Measurements from ENCODE around the gene SEC14L1. TPM values are rescaled to one million over a fixed set of nuclear protein-coding genes. Genes with fewer than 3 reads are reported as not detected.
A peak's percentile ranks its signal among the peaks of the same experiment; 100 is the strongest.

The SEC14L1 gene
- total RNA-seq, 1 donor from 2014 or later: 146 TPM

DNA sequence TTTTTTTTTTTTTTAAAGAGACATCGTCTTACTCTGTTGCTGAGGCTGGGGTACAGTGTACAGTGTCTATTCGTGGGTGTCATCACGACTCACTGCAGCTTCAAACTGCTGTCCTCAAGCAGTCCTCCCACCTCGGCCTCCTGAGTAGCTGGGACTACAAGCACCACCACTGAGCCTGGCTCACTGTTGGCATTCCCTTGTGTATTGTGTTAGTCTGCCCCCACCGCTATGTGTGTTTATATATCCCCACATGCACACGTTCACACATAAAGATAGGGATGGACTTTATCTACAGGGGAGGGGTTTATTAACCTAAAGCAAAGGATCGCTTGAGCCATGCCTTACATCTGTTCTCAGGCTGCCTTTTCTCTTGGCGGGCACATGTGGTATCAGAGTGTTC, 63.8 kb downstream of the SEC14L1 start:
- no peak overlapping the region for H3K27ac ChIP-seq
- TF ChIP-seq, protein P1, sequence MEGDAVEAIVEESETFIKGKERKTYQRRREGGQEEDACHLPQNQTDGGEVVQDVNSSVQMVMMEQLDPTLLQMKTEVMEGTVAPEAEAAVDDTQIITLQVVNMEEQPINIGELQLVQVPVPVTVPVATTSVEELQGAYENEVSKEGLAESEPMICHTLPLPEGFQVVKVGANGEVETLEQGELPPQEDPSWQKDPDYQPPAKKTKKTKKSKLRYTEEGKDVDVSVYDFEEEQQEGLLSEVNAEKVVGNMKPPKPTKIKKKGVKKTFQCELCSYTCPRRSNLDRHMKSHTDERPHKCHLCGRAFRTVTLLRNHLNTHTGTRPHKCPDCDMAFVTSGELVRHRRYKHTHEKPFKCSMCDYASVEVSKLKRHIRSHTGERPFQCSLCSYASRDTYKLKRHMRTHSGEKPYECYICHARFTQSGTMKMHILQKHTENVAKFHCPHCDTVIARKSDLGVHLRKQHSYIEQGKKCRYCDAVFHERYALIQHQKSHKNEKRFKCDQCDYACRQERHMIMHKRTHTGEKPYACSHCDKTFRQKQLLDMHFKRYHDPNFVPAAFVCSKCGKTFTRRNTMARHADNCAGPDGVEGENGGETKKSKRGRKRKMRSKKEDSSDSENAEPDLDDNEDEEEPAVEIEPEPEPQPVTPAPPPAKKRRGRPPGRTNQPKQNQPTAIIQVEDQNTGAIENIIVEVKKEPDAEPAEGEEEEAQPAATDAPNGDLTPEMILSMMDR (IDR thresholded peaks at IDR 0.05): no peak
- DNase-seq: no peak
- ATAC-seq: no peak
- H3K4me3 ChIP-seq: no peak overlapping the region
- H3K36me3 ChIP-seq: peaks cover 100% of the 10 kb centered on the region
- peaks cover 17% of the 10 kb centered on the region for H3K4me1 ChIP-seq
- no peaks in the 10 kb centered on the region for H3K9me3 ChIP-seq
- intact Hi-C loops (cut with DNase I): no loop called here
- H3K27me3 ChIP-seq (ENCODE audit: low read depth): no peaks in the 10 kb centered on the region

DNA sequence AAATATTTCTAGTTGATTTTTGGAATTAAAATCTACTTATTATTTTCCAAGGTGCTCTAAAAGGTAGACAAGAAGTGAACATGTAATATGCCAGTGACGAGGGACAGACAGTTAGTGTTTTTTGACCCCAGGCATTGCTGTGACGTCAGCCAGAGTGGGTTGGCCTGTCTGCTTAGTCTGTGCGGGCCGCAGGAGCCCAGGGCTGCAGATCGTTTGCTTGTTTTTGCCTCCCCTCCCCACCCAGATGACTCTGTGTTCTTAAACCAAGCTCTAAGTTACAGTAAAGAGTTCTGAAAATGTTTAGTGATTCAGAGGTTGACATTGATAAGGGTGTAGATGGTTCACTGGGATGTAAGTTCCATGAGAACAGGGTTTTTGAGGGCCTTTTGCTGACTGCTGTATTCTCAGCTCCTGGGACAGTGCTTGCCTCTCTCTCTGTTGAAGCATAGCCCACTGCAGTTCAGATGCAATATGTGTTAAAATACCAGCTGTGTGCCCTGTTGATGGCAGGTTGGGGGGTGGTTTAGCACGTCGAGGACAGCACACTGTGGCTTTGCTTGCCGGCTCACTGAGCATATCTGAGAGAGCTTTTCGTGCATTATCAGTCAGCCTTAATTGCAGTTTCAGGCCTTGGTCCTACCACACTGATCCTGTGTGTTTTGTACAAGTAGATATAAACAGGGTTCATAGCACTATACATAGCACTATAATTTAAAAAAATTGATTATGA, 64.8 kb downstream of the SEC14L1 start:
- Histone ChIP-seq H3K9me3 (no peaks in the 10 kb centered on the region), H3K4me1 (peaks cover 25% of the 10 kb centered on the region), H3K27ac (peak overlapping the region; percentile 54), H3K36me3 (peaks cover 100% of the 10 kb centered on the region), H3K4me3 (no peak overlapping the region), H3K27me3 (ENCODE audit: low read depth) (no peaks in the 10 kb centered on the region)
- intact Hi-C loops (cut with DNase I): no loop called here
- ATAC-seq (no peak), DNase-seq (no peak)
- TF ChIP-seq, protein P1 (IDR thresholded peaks at IDR 0.05): no peak

DNA sequence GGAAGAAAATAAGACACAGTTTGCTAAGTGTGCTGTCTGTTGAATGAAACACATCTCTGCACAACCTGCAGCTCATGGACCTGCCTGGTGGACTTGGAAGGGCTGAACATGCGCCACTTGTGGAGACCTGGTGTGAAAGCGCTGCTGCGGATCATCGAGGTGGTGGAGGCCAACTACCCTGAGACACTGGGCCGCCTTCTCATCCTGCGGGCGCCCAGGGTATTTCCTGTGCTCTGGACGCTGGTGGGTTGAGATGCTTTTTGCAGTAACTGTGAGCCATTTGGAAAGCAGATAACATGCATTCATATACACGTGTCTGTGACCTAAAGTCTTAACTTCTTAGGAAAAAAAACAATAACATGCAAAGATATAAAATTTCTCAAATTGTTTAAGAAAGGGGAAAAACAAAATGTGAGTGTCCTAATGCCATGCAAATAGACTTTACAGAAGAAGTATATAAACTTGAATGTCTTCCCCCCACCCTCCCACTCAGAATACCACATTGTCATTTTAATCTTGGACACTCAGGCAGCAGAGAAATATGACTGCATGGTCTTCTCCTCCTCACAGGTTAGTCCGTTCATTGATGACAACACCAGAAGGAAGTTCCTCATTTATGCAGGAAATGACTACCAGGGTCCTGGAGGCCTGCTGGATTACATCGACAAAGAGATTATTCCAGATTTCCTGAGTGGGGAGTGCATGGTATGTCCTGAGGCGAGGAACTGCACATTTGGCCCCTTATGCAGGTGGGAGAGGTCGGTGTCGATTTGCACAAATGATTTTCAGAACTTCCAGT, 65.6 kb downstream of the SEC14L1 start:
- peaks cover 33% of the 10 kb centered on the region for H3K4me1 ChIP-seq
- intact Hi-C loops (cut with DNase I): no loop called here
- peak overlapping the region; percentile 54 for H3K27ac ChIP-seq
- DNase-seq (no peak), ATAC-seq (peak in 1 of 2 donors; percentile 26)
- H3K4me3 ChIP-seq: no peak overlapping the region
- TF ChIP-seq, protein P1 (IDR thresholded peaks at IDR 0.05): no peak
- H3K27me3 ChIP-seq (ENCODE audit: low read depth): no peaks in the 10 kb centered on the region
- no peaks in the 10 kb centered on the region for H3K9me3 ChIP-seq
- peaks cover 100% of the 10 kb centered on the region for H3K36me3 ChIP-seq

DNA sequence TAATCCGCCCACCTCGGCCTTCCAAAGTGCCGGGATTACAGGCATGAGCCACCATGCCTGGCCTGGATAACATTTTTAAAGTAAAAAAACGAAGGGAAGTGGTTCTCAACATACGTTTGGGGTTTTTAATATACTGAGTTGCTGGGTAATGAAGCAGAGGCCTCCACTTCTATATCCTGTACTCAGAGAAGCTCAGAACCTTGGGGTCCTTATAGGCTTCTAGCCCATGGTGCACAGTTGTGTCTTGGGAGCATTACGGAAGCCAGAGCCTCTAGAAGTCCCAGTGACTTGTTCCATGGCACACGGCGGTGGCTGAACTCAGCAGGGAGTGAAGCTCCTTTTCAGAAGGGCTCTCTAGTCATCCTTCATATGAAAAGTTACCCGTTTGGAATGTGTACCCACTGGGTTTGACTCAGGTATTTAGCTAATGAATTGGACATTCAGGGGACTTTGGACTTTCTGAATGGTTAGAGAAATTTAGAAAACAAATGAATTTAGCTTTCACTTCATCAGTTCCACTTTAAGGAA, 67.0 kb downstream of the SEC14L1 start:
- ATAC-seq (no peak), DNase-seq (no peak)
- intact Hi-C loops (cut with DNase I): no loop called here
- H3K9me3 ChIP-seq: no peaks in the 10 kb centered on the region
- H3K27me3 ChIP-seq (ENCODE audit: low read depth): no peaks in the 10 kb centered on the region
- peaks cover 100% of the 10 kb centered on the region for H3K36me3 ChIP-seq
- H3K4me3 ChIP-seq: no peak overlapping the region
- TF ChIP-seq, protein P1 (IDR thresholded peaks at IDR 0.05): no peak
- no peak overlapping the region for H3K27ac ChIP-seq
- peaks cover 33% of the 10 kb centered on the region for H3K4me1 ChIP-seq

DNA sequence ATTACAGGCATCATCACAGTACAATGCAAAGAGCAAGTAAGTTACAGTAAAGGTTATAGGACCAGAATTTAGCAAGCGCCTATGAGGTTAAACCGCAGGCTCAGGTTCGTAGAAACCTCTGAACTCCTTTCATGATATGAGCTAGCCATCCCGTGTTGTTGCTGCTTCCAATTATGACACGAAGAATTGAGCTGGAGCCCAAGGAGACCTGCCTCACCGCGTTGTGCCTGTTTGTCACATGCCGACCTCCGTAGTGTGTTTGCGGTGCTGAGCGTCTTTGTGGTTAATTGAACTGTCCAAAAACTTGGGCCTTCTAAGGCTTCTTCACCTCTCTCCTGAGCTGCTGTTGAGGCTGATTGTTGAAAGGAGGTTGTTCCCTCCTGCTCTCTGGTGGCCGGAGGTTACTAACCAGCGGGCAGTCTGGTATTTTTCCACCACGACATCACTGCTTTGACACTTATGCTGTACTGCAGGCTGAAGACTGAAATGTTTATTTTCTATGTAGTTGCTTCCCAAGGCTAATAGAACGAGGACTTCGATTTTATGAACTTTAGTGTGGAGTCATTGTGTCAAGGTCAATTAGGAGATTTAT, 67.5 kb downstream of the SEC14L1 start:
- DNase-seq (no peak), ATAC-seq (peak; percentile 35 to 41)
- H3K27me3 ChIP-seq (ENCODE audit: low read depth): no peaks in the 10 kb centered on the region
- H3K27ac ChIP-seq: no peak overlapping the region
- H3K36me3 ChIP-seq: peaks cover 100% of the 10 kb centered on the region
- intact Hi-C loops (cut with DNase I): no loop called here
- no peaks in the 10 kb centered on the region for H3K9me3 ChIP-seq
- H3K4me3 ChIP-seq: no peak overlapping the region
- peaks cover 33% of the 10 kb centered on the region for H3K4me1 ChIP-seq
- TF ChIP-seq, protein P1 (IDR thresholded peaks at IDR 0.05): peak; percentile 30
